ENCODE data around the gene SLC66A3.

SLC66A3 gene

GRCh38 chr2:11220445-11220844 is 65.2 kb downstream of the SLC66A3 start:
- no peak for DNase-seq

- no peak for DNase-seq
Observed at GRCh38 chr2:11222845-11223244, 67.6 kb downstream of the SLC66A3 start.

- DNase-seq = no peak
Observed at GRCh38 chr2:11224887-11225286, 69.6 kb downstream of the SLC66A3 start.

- DNase-seq = no peak
Observed at GRCh38 chr2:11227595-11227994, 72.3 kb downstream of the SLC66A3 start.
